Activated effector memory CD4-positive, alpha-beta T cell treated with Interleukin-2 at 50 U/mL for 16 hours (primary cell): ENCODE measurements around the gene FBRSL1.
"Not testable (repeated sequence)": the region's sequence is repeated elsewhere in the genome, so short reads cannot be mapped to it uniquely, and the experiment has no call there.

Experiments used
- DNase-seq: peaks from one replicate; pipeline ENCODE4 v3.0.0-alpha.2; 2020

FBRSL1 gene

DNA sequence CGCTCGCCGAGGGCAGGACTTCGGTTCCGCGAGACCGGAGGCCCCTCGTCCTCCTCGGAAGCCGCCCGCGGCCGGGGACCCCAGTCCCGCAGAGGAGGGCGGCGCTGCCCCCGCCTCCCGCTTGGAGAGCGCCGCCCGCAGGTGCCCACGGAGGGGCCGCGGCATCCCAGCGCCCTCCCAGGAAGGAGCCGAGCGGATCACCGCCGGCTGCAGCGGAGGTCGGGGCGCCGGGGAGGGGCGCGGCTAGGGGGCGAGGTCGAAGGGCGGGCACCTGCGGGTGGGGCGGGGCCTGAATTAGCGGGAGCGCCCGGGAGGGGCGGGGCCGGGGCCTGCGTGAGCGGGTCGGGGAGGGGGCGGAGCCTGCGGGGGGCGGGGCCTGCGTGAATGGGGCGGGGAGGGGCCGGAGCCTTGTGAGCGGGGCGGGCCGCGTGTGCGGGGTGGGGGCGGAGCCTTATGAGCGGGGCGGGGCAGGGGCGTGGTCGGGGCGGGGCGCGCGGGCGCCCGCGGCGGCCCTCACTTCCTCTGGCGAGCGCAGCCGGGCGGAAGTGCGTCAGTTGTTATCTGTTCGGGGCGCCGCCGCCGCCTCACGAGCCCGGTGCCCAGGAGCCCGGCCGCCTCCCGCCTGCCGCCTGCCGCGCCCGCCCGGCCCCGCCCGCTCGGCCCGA lies at the start of gene FBRSL1:
TSS of gene FBRSL1 (plus strand) at position 550 of the 665 bp plus-strand sequence.
- peak; percentile 92 for DNase-seq

- not testable (repeated sequence) for DNase-seq
Measured at GRCh38 chr12:132440420-132440819, 49.5 kb upstream of the FBRSL1 start.

DNA sequence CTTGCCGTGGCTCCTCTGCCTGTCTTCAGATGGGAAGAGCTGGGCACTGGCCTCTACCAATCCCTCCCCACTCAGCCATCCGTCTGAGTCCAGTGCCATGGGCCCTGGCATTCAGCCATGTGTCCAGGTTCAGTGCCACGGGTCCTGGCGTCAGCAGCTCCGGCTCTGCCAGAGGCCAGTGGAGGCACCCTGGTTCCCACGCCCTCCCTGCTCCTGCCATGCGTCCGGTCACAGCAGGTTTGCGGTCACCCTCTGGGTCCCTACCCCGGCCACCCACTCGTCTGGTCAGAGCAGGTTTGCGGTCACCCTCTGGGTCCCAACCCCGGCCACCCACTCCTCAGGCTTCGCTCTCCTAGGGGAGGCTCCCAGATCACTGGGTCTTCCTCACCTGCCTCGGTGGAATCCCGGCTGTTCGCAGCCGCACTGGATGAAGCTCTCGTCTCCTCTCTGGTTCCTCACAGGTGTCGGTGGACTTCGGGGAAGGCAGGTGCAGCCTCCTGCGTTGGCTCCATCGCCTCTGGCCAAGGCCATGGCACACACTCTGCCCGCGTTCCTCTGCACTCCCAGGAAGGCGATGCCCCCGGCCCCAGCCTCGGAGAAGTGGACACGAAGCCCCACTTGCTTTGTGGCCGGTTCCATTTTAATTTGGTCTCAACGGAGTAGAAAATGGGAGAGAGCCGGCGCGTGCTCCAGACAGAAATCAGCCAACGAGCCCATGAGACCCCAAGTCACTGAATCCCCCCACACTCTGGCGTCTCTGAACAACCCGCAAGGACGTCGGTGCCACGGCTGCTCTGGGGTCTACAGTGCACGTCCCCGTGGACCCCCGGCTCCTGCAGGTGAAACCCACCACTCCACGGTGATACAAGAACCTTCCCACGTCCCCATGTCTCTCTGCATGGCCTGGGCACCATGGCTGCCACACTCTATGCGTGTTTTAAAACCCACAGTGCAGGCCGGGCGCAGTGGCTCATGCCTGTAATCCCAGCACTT lies 47.8 kb upstream of the FBRSL1 start:
- DNase-seq = no peak

- DNase-seq = no peak
Measured at GRCh38 chr12:132443091-132443490, 46.9 kb upstream of the FBRSL1 start.

DNA sequence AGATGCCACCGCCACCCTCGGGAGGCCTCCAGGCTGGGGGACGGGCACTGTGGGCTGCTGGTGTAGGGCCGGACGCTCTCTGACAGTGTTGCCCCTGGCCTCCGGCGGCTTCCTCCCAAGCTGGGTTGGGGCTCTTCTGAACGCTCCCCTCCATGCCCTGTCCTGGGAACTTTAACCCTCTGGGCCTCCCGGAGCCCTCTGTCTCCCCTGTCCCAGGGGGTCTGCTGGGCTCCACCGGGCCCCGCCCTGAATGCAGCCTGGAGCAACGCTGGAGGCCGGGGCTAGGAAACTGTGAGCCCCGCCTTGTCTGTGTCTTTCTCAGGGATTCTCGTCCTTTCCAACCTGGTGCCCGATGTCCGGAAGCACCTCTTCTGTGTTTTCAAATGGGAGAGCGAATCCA lies 45.7 kb upstream of the FBRSL1 start:
- no peak for DNase-seq

DNA sequence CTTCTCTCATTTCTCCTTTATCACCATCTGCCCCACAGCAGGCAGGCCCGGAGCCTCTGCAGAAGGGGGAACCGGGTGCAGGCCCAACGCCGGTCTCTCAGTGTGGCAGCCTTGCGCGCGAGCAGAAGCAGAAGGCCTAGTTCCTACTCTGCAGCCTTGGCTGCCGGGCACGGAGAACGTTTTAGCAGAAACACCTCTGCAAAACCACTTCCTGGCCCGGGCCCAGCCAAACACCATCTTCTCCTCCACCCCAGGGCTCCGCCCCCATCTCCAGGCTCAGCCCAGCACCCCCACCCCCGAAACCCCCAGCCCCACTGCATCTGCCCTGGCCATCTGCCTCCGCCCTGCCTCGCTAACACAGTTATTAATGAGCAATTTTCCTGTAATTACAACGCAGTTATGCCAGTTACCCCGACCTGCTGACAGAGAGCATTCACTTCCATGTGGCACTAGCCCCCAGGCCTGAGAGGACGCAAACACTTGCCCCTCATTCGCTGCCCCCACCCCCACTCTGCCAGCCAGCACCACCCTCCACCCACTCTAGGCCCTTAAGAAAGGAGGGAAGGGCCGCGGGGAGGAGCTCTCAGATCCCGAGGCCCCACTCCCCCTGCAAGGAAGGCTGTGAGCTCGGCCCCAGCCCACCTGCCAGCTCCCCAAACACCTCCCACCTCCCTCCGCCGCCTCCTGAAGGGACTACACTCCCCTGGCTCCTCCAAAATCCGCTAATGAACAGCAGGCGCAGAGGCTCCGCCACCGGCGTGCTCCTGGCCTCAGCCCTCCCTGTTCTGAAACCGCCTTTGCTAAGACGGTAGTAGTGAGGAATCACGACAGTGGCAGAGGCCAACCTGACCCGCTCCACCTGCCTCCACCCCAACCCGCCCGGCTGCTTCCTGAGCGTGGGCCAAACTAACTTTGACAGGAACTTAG lies 44.7 kb upstream of the FBRSL1 start:
- DNase-seq = peak; percentile 79

DNA sequence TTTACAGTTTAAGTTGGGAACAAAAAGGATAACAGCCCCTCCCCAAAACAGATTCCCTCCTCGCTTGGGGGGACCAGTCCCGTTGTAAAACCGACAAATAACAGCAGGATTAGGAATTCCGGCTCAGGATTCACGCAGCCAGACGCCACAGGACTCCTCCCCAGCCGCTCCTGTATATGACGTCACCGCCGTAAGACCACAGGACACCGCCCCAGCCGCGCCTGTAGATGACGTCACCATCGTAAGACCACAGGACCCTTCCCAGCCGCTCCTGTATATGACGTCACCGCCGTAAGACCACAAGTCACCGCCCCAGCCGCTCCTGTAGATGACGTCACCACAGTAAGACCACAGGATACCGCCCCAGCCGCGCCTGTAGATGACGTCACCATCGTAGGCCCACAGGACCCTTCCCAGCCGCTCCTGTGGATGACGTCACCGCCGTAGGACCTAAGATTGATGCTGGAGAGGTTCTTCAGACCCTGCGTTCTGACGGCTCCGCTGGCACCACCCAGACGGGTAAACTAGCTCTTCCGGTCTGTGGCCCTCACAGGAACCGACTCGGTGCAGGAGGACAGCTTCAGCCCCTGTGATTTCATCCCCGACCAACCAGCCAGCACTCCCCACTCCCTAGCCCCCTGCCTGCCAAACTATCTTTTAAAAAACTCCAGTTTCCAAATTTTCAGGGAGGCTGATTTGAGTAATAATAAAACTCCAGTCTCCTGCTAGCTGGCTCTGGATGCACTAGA lies 43.9 kb upstream of the FBRSL1 start:
- peak; percentile 49 for DNase-seq

DNA sequence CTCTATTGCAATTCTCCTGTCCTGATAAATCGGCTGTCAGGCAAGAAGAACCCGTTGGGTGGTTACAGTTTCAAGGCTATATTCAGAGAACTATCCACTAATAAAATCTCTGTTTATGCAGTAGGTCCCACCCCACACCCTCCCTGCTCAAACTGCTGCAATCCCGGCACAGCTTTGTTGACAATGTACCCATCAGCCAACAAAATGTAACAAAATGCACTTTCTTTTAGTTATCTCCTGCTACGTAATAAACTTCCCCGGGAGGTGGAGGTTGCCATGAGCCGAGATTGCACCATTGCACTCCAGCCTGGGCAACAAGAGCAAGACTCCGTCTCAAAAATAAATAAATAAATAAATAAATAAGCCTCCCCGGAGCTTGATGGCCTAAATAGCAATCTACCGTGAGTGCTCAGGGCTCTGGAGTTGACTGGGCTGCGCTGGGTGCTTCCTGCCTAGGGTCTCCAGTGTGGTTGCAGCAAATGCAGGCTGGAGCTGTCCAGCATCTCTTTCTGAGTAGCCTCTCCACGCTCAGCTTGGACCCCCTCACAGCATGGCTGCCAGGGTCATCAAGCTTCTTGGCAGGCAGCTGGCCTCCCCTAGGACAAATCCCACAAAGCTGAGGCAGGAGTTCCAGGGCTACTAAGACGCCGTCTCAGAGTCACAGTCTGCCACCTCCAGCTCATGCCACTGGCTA lies 43.2 kb upstream of the FBRSL1 start:
- DNase-seq = no peak

DNA sequence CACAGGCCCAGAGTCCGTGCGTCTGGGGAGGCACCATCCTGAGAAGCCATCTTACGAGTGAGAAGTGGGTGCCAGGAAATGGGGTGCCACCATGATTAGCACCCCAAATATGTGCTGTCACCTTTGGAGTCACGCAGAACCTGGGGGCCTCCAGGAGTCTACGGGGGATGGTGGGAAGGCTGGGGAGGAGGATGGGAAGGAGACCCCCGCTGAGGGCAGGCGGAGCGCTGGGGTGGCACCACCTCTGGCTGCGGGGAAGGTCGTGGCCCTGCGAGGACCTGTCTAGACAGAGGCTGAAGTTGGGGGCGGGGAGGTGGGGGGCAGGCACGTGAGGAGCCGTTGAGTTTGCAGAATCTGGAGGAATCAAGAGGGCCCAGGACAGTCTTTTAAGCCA lies 42.6 kb upstream of the FBRSL1 start:
- no peak for DNase-seq

DNA sequence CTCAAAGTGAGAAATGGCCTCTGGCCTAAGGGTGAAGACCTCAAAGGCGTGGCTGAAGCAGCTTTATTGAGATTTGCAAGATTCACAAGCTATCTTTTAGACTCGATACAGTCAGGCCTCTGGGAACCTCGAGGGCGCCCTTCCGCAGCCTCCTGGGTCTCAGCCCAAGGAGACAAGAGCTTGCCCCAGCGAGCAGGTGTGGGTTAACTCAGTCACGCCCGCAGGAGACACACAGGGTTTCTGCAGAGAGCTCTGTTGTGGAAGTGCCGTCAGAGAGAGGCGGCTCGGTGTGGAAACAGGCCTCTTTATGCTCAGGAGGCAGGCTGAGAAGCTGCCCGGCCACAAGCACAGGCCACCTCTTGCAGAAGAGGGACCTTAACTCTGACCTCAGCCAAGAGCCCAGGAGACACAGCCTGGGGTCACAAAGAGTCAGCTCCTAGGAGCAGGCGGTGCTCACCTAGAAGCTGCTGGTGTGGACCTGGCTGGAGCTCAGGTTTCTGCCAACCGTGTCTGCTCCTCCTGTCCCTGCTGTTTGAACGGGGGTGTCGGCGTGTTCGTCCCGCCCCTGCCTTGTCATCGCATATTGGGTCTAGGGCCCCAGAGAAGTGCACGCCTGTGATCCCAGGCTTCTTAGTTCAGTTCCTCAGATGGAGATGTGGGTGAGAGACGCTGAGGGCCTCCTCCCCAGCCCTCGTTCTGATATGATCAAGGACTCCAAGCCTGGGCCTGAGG lies 42.1 kb upstream of the FBRSL1 start:
- no peak for DNase-seq

DNA sequence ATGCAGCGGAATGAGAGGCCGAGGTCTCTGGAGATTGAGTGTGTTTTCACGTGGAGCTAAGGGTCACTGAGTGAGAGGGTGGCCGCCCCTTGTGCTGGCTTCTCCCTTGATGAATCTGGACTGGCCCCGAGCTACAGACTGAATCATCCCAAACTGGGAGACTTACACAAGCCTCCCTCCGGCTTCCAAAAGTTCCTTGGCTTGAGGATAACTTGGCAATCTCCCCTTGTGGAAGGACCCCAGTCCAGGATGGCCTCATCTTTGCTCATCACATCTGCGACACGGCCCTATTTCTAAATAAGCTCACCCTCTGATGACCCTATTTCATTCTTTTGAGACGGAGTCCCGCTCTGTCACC lies 41.5 kb upstream of the FBRSL1 start:
- DNase-seq = no peak

- no peak for DNase-seq
Measured at GRCh38 chr12:132449565-132450417, 40.2 kb upstream of the FBRSL1 start.

DNA sequence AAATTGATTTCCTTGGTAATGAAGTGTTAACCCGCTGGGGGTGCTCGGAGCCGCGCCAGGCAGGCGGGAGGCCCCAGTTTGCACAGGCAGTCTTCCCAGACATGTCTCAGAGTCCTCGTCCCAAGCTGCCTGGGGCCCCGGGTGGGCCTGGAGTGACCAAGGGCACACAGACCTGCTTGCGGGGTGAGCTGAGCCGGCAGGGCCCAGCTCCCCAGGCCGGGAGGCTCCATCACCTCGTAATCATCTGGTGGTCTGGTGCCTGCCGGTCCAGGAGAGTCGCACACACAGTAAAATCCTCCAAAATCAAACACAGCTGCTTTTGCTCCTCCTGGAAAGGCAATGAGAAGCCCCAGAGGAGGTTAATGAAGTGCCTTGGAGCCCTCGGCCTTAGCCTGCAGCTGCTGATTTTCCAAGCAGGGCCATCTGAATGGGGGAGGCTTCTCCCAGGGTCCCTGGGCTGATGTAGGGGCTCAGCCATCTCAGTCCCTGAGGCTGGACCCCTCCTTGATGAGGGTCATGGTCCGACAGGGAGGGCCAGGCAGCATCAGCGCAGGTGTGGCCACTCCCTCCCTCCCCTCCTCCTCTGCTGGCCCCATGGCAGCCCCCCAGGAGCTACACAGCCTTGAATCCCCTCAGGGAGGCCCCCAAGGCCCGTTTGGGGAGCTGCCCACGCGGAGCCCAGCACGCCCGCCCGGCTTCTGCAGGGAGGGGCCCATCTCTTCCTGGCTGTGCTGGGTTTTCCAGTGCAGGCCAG lies 39.4 kb upstream of the FBRSL1 start:
- no peak for DNase-seq

- no peak for DNase-seq
Measured at GRCh38 chr12:132451172-132451835, 38.6 kb upstream of the FBRSL1 start.

DNA sequence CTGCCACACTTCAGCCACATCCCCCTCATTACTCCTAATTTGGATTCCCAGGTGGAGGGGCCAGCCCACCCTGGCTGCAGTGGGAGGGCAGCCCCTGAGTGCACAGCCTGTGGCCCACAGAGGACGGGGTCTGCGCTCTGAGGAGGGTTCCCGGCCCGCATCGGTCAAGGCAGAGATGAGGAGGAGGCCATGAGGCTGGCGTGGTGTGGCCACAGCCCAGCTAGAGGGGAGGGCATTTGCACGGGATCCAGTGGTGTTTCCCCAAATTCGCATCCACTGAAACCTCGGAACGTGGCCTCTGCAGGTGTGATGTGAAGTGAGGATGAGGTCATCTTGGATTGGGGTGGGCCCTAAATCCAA lies 38.1 kb upstream of the FBRSL1 start:
- DNase-seq = no peak

- DNase-seq = no peak
Measured at GRCh38 chr12:132452596-132453350, 37.2 kb upstream of the FBRSL1 start.

GRCh38 chr12:132453361-132454192 lies 36.4 kb upstream of the FBRSL1 start:
- DNase-seq = no peak
